H9 (cell line): ENCODE data around the gene SYNE3. TPM values are rescaled to one million over a fixed set of nuclear protein-coding genes. Genes with fewer than 3 reads are reported as not detected.

Experiments used
- DNase-seq: peaks from one replicate; pipeline ENCODE4 v3.0.0-alpha.2; 2017
- H2AFZ ChIP-seq: one replicate; pipeline ENCODE4 v1.6.1; 2013; ENCODE audit warnings: mild to moderate bottlenecking, low read length, control low read depth, moderate library complexity
- H2AK5ac ChIP-seq: 2 replicates; pipeline ENCODE4 v1.6.1; 2013; ENCODE audit warnings: low read length, control low read depth, mixed read lengths; ENCODE audit not compliant: insufficient read length
- H2BK120ac ChIP-seq: one replicate; pipeline ENCODE4 v1.6.1; 2013; ENCODE audit warnings: low read depth, mild to moderate bottlenecking, low read length, control low read depth, inconsistent platforms; ENCODE audit not compliant: poor library complexity, severe bottlenecking
- H2BK12ac ChIP-seq: 2 replicates; pipeline ENCODE4 v1.6.1; 2013; ENCODE audit warnings: low read length, control low read depth, mixed read lengths, low read depth; ENCODE audit not compliant: insufficient read length
- H2BK15ac ChIP-seq: 2 replicates; pipeline ENCODE4 v1.6.1; 2013; ENCODE audit warnings: low read depth, low read length, control low read depth
- H2BK20ac ChIP-seq: one replicate; pipeline ENCODE4 v1.6.1; 2013; ENCODE audit warnings: low read depth, mild to moderate bottlenecking, low read length, control low read depth, inconsistent platforms; ENCODE audit not compliant: poor library complexity, severe bottlenecking
- H2BK5ac ChIP-seq: 2 replicates; pipeline ENCODE4 v1.6.1; 2013; ENCODE audit warnings: low read length, control low read depth, mixed read lengths; ENCODE audit not compliant: insufficient read length
- H3K14ac ChIP-seq: 2 replicates; pipeline ENCODE4 v1.6.1; 2013; ENCODE audit warnings: low read length, control low read depth; ENCODE audit not compliant: insufficient read depth
- H3K18ac ChIP-seq: 2 replicates; pipeline ENCODE4 v1.6.1; 2013; ENCODE audit warnings: low read depth, mild to moderate bottlenecking, mixed read lengths, low read length, control low read depth; ENCODE audit not compliant: insufficient read length
- H3K23ac ChIP-seq: 2 replicates; pipeline ENCODE4 v1.6.1; 2013; ENCODE audit warnings: low read length, control low read depth, mixed read lengths, low read depth; ENCODE audit not compliant: insufficient read length
- H3K23me2 ChIP-seq: 2 replicates; pipeline ENCODE4 v1.6.1; 2013; ENCODE audit warnings: low read depth, mild to moderate bottlenecking, mixed read lengths, low read length, control low read depth; ENCODE audit not compliant: insufficient read length, poor library complexity, severe bottlenecking
- H3K27ac ChIP-seq: 2 replicates; pipeline ENCODE4 v1.5.1; 2013; ENCODE audit warnings: low read length, control low read depth, mixed read lengths, low read depth; ENCODE audit not compliant: insufficient read length
- H3K27me3 ChIP-seq: 2 replicates; pipeline ENCODE4 v1.6.1; 2013; ENCODE audit warnings: low read length, control low read depth, inconsistent platforms; ENCODE audit not compliant: insufficient read depth
- H3K4ac ChIP-seq: 2 replicates; pipeline ENCODE4 v1.6.1; 2013; ENCODE audit warnings: low read depth, mild to moderate bottlenecking, control low read depth, inconsistent platforms, low read length, moderate library complexity
- H3K4me1 ChIP-seq: 2 replicates; pipeline ENCODE4 v1.6.1; 2013; ENCODE audit warnings: low read length, control low read depth, inconsistent platforms; ENCODE audit not compliant: insufficient read depth
- H3K4me2 ChIP-seq: 2 replicates; pipeline ENCODE4 v1.6.1; 2013; ENCODE audit warnings: low read length, control low read depth, mixed read lengths; ENCODE audit not compliant: insufficient read length, insufficient read depth
- H3K56ac ChIP-seq: 2 replicates; pipeline ENCODE4 v1.6.1; 2013; ENCODE audit warnings: low read depth, mild to moderate bottlenecking, mixed read lengths, low read length, control low read depth; ENCODE audit not compliant: insufficient read length
- H3K79me1 ChIP-seq: 2 replicates; pipeline ENCODE4 v1.6.1; 2013; ENCODE audit warnings: low read depth, mild to moderate bottlenecking, moderate library complexity, low read length, control low read depth, inconsistent platforms; ENCODE audit not compliant: insufficient read depth, poor library complexity, severe bottlenecking
- H3K79me2 ChIP-seq: 2 replicates; pipeline ENCODE4 v1.6.1; 2013; ENCODE audit warnings: low read length, control low read depth, inconsistent platforms; ENCODE audit not compliant: insufficient read depth
- H3K9ac ChIP-seq: 2 replicates; pipeline ENCODE4 v1.6.1; 2013; ENCODE audit warnings: low read length, control low read depth, mixed read lengths; ENCODE audit not compliant: insufficient read length; ENCODE audit errors: extremely low read depth
- H3K9me3 ChIP-seq: one replicate; pipeline ENCODE4 v1.6.1; 2013; ENCODE audit warnings: low read depth, low read length, inconsistent platforms; ENCODE audit not compliant: control insufficient read depth
- H3T11ph ChIP-seq: one replicate; pipeline ENCODE4 v1.6.1; 2013; ENCODE audit warnings: mild to moderate bottlenecking, low read length, control low read depth, inconsistent platforms
- H4K20me1 ChIP-seq: one replicate; pipeline ENCODE4 v1.6.1; 2013; ENCODE audit not compliant: control insufficient read depth, insufficient read length, insufficient read depth
- H4K5ac ChIP-seq: 2 replicates; pipeline ENCODE4 v1.6.1; 2013; ENCODE audit warnings: low read depth, mild to moderate bottlenecking, mixed read lengths, low read length, control low read depth; ENCODE audit not compliant: insufficient read length
- H4K8ac ChIP-seq: replicated peaks from 2 replicates; pipeline ENCODE4 v1.6.1; 2013; ENCODE audit warnings: low read length, control low read depth, mixed read lengths, low read depth; ENCODE audit not compliant: insufficient read length
- H4K91ac ChIP-seq: 2 replicates; pipeline ENCODE4 v1.6.1; 2013; ENCODE audit warnings: low read depth, mild to moderate bottlenecking, moderate library complexity, mixed read lengths, low read length, control low read depth; ENCODE audit not compliant: insufficient read length
- H3K27ac Mint-ChIP-seq, 3 experiments: 2 replicates in 2 of 3; 3 replicates in 1 of 3; pipeline ENCODE4 v1.8.0; 2020 to 2021; ENCODE audit warnings: mixed read lengths in 3 of 3, mild to moderate bottlenecking in 1 of 3, moderate library complexity in 1 of 3
- H3K27me3 Mint-ChIP-seq: 2 replicates; pipeline ENCODE4 v1.8.0; 2021; ENCODE audit warnings: low read depth, mild to moderate bottlenecking, moderate library complexity, mixed read lengths
- H3K36me3 Mint-ChIP-seq, 3 experiments: 2 replicates in 2 of 3; 3 replicates in 1 of 3; pipeline ENCODE4 v1.8.0; 2020 to 2021; ENCODE audit warnings: low read depth in 3 of 3, mixed read lengths in 3 of 3; ENCODE audit not compliant: insufficient read depth in 1 of 3
- H3K4me1 Mint-ChIP-seq, 2 experiments: 2 replicates each; pipeline ENCODE4 v1.8.0; 2020; ENCODE audit warnings: mixed read lengths in 2 of 2
- H3K4me3 Mint-ChIP-seq, 2 experiments: 2 replicates in 1 of 2; 3 replicates in 1 of 2; pipeline ENCODE4 v1.8.0; 2020 to 2021; ENCODE audit warnings: mild to moderate bottlenecking in 2 of 2, mixed read lengths in 2 of 2, moderate library complexity in 1 of 2
- H3K9me3 Mint-ChIP-seq, 2 experiments: 2 replicates in 1 of 2; 3 replicates in 1 of 2; pipeline ENCODE4 v1.8.0; 2020; ENCODE audit warnings: mild to moderate bottlenecking in 2 of 2, mixed read lengths in 2 of 2, moderate library complexity in 1 of 2
- WGBS: extraction: QIAGEN DNeasy Blood & Tissue Kit; methylation state at CpG from one replicate; pipeline ENCODE4 v1.1.7; 2013; ENCODE audit warnings: missing lambda C conversion rate, low lambda C conversion rate, mixed read lengths; ENCODE audit not compliant: insufficient read length; ENCODE audit errors: extremely low coverage; 5-methylcytosine and 5-hydroxymethylcytosine counted together
- total RNA-seq: library from RNA; stranded (reverse); gene quantifications from 2 replicates; pipeline ENCODE4 v1.2.1, GENCODE V29; 2021
- TF ChIP-seq, protein P1 (sequence below): fragments of 200-600 bp; sonication (generic); conservative IDR thresholded peaks from 3 replicates; pipeline ENCODE4 v1.8.0; 2021; ENCODE audit warnings: antibody characterized with exemption, mild to moderate bottlenecking

The SYNE3 gene
- total RNA-seq, 1 experiment from 2014 or later, result 0.11 TPM

DNA sequence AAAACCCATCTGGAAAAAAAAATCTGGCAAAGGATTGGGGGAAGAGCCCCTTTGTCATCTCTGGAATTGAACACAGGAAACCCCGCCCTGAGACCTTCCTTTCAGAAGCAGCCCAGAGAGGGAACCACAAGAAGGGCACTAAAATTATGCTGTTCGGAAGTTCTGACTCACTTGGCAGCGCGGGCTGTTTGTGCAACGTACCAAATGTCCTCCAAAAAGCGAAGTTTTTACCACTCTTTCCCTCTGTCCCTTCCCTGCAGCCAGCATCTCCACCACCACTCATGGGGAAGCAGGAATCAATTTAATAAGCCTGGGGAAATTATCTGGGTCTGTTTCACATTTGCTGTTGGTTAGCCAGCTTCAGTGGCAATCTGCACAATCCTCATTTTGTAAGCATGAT lies 3.2 kb upstream of the SYNE3 start:
- H4K5ac ChIP-seq, result no peak overlapping the region
- no peak overlapping the region for H3T11ph ChIP-seq
- Mint-ChIP-seq H3K9me3 (no peaks in the 10 kb centered on the region), H3K36me3 (no peaks in the 10 kb centered on the region), H3K27me3 (peaks cover 55% of the 10 kb centered on the region), H3K4me3 (no peak overlapping the region), H3K27ac (no peak overlapping the region), H3K4me1 (peaks cover 13 to 28% of the 10 kb centered on the region in 2 experiments)
- H2AK5ac ChIP-seq, result no peak overlapping the region
- no peak overlapping the region for H2AFZ ChIP-seq
- TF ChIP-seq, protein P1, sequence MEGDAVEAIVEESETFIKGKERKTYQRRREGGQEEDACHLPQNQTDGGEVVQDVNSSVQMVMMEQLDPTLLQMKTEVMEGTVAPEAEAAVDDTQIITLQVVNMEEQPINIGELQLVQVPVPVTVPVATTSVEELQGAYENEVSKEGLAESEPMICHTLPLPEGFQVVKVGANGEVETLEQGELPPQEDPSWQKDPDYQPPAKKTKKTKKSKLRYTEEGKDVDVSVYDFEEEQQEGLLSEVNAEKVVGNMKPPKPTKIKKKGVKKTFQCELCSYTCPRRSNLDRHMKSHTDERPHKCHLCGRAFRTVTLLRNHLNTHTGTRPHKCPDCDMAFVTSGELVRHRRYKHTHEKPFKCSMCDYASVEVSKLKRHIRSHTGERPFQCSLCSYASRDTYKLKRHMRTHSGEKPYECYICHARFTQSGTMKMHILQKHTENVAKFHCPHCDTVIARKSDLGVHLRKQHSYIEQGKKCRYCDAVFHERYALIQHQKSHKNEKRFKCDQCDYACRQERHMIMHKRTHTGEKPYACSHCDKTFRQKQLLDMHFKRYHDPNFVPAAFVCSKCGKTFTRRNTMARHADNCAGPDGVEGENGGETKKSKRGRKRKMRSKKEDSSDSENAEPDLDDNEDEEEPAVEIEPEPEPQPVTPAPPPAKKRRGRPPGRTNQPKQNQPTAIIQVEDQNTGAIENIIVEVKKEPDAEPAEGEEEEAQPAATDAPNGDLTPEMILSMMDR, result no peak
- no peak overlapping the region for H4K8ac ChIP-seq
- no peak overlapping the region for H2BK20ac ChIP-seq
- no peaks in the 10 kb centered on the region for H4K20me1 ChIP-seq
- H3K27ac ChIP-seq, result no peak overlapping the region
- WGBS, result no CpG with 5 or more reads among the region's 6 CpGs
- no peaks in the 10 kb centered on the region for H3K9me3 ChIP-seq
- no peak overlapping the region for H2BK15ac ChIP-seq
- H3K18ac ChIP-seq, result no peak overlapping the region
- no peak overlapping the region for H2BK120ac ChIP-seq
- H4K91ac ChIP-seq, result no peak overlapping the region
- H3K4me1 ChIP-seq, result no peaks in the 10 kb centered on the region
- no peak for DNase-seq
- H3K79me2 ChIP-seq, result no peaks in the 10 kb centered on the region
- H2BK12ac ChIP-seq, result no peak overlapping the region
- H3K4ac ChIP-seq, result no peak overlapping the region
- no peak overlapping the region for H3K56ac ChIP-seq
- H3K23ac ChIP-seq, result no peak overlapping the region
- H3K4me2 ChIP-seq, result no peak overlapping the region
- H3K79me1 ChIP-seq, result no peaks in the 10 kb centered on the region
- H2BK5ac ChIP-seq, result no peak overlapping the region
- no peak overlapping the region for H3K9ac ChIP-seq
- peaks cover 6% of the 10 kb centered on the region for H3K23me2 ChIP-seq
- H3K27me3 ChIP-seq, result peaks cover 10% of the 10 kb centered on the region; the same call in 1 of the 2 replicates
- no peak overlapping the region for H3K14ac ChIP-seq
